Gastrocnemius medialis (tissue), 4 donors: ENCODE results near the gene DCTN2.

ENCODE experiments used
- POLR2A ChIP-seq, 2 donors: fragments of 450-650 bp; IDR thresholded peaks; one replicate each; pipeline ENCODE4 v1.6.1; 2017; ENCODE audit warnings: antibody characterized with exemption in 2 of 2, mild to moderate bottlenecking in 2 of 2, moderate library complexity in 2 of 2
- TF ChIP-seq, protein P1 (sequence below), 5 experiments: fragments of 450-650 bp in 3 of 5; fragments of 200-600 bp in 2 of 5; sonication (generic) in 2 of 5; IDR thresholded peaks in 4 of 5; conservative IDR thresholded peaks in 1 of 5; 1 replicate in 4 of 5; 2 replicates in 1 of 5; pipeline ENCODE4 v1.5.1; 2016 to 2019; ENCODE audit warnings: antibody characterized with exemption in 5 of 5, mild to moderate bottlenecking in 3 of 5, moderate library complexity in 3 of 5

DNA sequence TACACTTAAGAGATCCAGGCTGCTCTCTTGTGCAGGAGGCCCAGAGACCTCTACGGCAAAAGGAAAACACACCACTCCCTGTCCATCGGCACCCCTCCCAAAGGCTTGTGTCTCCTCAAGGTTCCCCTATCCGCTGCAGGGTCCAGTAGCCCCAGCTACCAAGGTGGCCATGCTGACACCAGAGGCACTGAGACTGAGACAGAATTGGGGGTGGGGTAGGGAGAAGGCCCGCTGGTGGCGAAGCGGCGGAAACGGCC is 27.3 kb downstream of the DCTN2 start:
- TF ChIP-seq, protein P1, sequence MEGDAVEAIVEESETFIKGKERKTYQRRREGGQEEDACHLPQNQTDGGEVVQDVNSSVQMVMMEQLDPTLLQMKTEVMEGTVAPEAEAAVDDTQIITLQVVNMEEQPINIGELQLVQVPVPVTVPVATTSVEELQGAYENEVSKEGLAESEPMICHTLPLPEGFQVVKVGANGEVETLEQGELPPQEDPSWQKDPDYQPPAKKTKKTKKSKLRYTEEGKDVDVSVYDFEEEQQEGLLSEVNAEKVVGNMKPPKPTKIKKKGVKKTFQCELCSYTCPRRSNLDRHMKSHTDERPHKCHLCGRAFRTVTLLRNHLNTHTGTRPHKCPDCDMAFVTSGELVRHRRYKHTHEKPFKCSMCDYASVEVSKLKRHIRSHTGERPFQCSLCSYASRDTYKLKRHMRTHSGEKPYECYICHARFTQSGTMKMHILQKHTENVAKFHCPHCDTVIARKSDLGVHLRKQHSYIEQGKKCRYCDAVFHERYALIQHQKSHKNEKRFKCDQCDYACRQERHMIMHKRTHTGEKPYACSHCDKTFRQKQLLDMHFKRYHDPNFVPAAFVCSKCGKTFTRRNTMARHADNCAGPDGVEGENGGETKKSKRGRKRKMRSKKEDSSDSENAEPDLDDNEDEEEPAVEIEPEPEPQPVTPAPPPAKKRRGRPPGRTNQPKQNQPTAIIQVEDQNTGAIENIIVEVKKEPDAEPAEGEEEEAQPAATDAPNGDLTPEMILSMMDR (IDR thresholded peaks at IDR 0.05 in 4 of 5, conservative IDR thresholded peaks at IDR 0.05 in 1 of 5), result no peak
- TF ChIP-seq POLR2A (IDR thresholded peaks at IDR 0.05), result no peak
